ENCODE data around the gene SAMM50. TPM values are rescaled to one million over a fixed set of nuclear protein-coding genes. Genes with fewer than 3 reads are reported as not detected.

Gene SAMM50
- total RNA-seq, 4 donors from 2014 or later = 27.6 to 45.4 (median 32.3) TPM

- DNase-seq (ENCODE audit: low spot score) = no peak
- no peak for ATAC-seq (ENCODE audit: low FRiP score)
- TF ChIP-seq, protein P1, sequence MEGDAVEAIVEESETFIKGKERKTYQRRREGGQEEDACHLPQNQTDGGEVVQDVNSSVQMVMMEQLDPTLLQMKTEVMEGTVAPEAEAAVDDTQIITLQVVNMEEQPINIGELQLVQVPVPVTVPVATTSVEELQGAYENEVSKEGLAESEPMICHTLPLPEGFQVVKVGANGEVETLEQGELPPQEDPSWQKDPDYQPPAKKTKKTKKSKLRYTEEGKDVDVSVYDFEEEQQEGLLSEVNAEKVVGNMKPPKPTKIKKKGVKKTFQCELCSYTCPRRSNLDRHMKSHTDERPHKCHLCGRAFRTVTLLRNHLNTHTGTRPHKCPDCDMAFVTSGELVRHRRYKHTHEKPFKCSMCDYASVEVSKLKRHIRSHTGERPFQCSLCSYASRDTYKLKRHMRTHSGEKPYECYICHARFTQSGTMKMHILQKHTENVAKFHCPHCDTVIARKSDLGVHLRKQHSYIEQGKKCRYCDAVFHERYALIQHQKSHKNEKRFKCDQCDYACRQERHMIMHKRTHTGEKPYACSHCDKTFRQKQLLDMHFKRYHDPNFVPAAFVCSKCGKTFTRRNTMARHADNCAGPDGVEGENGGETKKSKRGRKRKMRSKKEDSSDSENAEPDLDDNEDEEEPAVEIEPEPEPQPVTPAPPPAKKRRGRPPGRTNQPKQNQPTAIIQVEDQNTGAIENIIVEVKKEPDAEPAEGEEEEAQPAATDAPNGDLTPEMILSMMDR (IDR thresholded peaks at IDR 0.05) = no peak
These were observed 19.8 kb downstream of the SAMM50 start for GRCh38 chr22:43975041-43975440.

DNA sequence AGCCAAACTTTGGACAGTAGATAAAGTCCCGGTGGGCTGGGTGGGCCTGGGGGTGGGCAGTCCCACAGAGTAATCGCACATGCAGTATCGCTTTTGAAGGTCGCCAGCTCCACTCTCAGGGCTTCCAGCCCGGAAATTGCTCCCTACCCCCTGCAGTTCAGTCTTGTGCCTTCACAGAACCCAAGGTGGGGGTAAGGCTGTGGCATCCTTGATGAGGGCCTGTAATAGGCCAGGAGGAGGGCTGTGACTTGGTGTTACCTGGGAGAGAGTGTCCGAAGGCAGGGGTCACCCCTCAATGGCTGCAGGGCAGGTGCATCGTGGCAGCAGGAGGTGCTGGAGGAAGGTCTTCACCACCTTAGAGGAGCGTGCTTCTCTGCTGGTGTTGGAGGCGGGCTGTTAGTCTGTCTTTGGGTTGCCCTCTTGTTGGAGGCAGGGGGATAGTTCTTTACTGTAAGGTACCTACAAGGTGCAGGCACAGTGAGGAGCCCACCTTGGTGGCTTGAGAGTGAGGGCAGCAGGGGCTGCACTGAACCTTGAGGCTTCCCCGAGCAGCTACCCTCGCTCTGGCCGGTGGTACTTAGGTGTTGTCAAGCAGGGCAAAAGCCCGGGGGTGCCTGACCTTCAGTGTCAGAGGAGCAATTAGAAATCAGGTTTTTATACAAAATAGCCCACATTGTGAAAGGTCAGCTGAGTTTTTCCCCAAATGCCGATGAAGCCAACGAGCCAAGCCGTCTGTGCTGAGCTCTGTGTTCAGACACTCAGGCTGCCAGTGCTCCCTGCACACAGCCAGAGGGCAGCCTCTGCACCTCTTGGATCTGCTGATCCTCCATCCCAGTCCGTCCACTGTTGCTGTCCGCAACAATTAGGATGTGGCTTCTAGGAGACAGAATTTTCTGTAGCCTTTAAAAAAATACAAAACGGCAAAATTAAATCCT, 21.9 kb downstream of the SAMM50 start:
- DNase-seq (ENCODE audit: low spot score) (no peak), ATAC-seq (ENCODE audit: low FRiP score) (no peak)
- TF ChIP-seq, protein P1 (IDR thresholded peaks at IDR 0.05) = no peak

GRCh38 chr22:43978558-43978957, 23.3 kb downstream of the SAMM50 start:
- no peak for ATAC-seq (ENCODE audit: low FRiP score)
- DNase-seq (ENCODE audit: low spot score) = no peak
- TF ChIP-seq, protein P1 (IDR thresholded peaks at IDR 0.05) = no peak

DNA sequence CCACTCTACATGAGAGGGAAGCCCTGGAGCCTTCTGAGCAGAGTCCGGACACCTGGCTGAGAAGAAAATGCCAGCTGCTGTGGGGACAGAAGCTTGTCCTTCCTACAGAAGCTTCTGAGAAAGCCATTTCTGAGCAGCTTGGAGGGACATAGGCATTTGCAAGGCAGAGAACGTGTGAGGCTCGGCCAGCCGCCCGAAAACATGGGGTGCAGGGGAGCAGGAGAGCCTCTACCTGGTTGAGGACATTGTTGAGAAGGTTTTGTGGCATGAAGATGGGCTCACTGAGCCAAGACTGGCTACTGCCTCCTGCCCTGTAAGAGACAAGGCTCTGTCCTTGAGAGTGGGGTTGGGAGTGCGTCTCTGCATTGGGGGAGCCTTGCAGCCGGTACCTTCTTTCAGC, 25.3 kb downstream of the SAMM50 start:
- no peak for DNase-seq (ENCODE audit: low spot score)
- TF ChIP-seq, protein P1 (IDR thresholded peaks at IDR 0.05) = no peak

DNA sequence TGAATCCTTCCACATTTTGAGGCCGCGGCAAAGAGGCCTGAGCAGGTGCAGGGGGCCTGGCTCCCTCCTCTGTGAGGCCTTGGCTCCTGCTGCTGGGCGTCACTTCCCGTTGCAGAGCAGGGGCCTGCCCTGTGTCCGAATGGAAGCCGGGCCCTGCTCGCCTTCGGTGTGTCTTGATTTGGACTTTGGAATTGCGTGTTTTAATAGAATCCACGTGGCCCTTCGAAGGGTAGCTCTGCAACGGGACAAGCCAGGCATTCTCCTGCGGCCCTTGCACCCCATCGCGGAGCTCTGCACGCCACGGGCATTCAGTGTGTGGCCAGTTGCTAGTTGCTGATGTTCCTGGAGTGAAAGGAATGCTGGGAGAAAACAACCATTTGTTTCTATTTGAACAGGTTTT, 25.8 kb downstream of the SAMM50 start:
- TF ChIP-seq, protein P1 (IDR thresholded peaks at IDR 0.05) = no peak
- no peak for ATAC-seq (ENCODE audit: low FRiP score)
- DNase-seq (ENCODE audit: low spot score) = no peak

More for the DNA sequence above, 25.3 kb downstream of the SAMM50 start:
- no peak for ATAC-seq (ENCODE audit: low FRiP score)

GRCh38 chr22:43983808-43984207, 28.6 kb downstream of the SAMM50 start:
- DNase-seq (ENCODE audit: low spot score) (no peak), ATAC-seq (ENCODE audit: low FRiP score) (no peak)
- TF ChIP-seq, protein P1 (IDR thresholded peaks at IDR 0.05) = no peak

DNA sequence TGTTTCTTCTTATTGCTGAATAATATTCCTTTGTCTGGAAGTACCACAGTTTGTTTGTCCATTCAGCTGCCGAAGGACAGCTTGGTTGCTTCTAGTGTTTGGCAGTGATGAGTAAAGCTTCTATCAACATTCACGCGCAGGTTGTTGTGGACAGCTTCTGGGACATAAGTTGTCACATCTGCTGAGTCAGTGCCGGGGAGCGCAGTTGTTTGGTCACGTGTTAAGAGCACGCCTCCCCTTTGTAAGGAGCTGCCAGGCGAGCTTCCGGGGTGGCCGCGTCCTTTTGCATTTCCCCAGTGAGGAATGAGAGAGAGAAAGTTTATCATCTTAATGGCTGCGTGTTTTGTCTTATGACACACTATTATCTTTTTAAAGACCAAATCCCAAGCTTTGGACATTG, 30.3 kb downstream of the SAMM50 start:
- no peak for ATAC-seq (ENCODE audit: low FRiP score)
- TF ChIP-seq, protein P1 (IDR thresholded peaks at IDR 0.05) = no peak
- no peak for DNase-seq (ENCODE audit: low spot score)

All from omental fat pad (tissue), 4 donors.